ENCODE results near the gene RTL10.

Gene RTL10

GRCh38 chr22:19875061-19875530 lies 20.4 kb upstream of the RTL10 start (continued):
- TF ChIP-seq PRDM10 (tag by site-specific recombination; IDR thresholded peaks at IDR 0.05) (no peak), ZNF433 (tag by site-specific recombination; IDR thresholded peaks at IDR 0.05; ENCODE audit: low read depth) (no peak), ZNF416 (tag by site-specific recombination; IDR thresholded peaks at IDR 0.05) (no peak), ZNF654 (tag by site-specific recombination; IDR thresholded peaks at IDR 0.05; ENCODE audit: low read depth) (no peak), ZNF600 (tag by site-specific recombination; IDR thresholded peaks at IDR 0.05) (peak; percentile 59; the same call in 1 of the 2 replicates), ZNF335 (tag by site-specific recombination; conservative IDR thresholded peaks at IDR 0.05) (peak; percentile 36), ZNF544 (tag by site-specific recombination; IDR thresholded peaks at IDR 0.05) (no peak), OSR2 (tag by site-specific recombination; IDR thresholded peaks at IDR 0.05) (no peak), ZNF513 (tag by site-specific recombination; IDR thresholded peaks at IDR 0.05) (no peak)

- H3K4me1 ChIP-seq (ENCODE audit: control insufficient read depth, insufficient read depth, low read length), result peaks cover 21% of the 10 kb centered on the region
- H3K36me3 ChIP-seq (ENCODE audit: control insufficient read depth in 2 of 2, insufficient read depth in 1 of 2, low read length in 2 of 2), result no peaks in the 10 kb centered on the region
- no peak overlapping the region for H3K4me3 ChIP-seq (ENCODE audit: low read depth, low read length)
- CTCF ChIA-PET, result interaction anchor here (0.9 to 1.2 kb wide), 2 partner anchors 35 to 144 kb away, joined by 3 to 6 read pairs; no protein-coding TSS in a partner anchor
- POLR2A ChIA-PET, result interaction anchor here (0.8 to 1.2 kb wide), 3 partner anchors 9 to 20 kb away, joined by 3 to 5 read pairs (median 4); partner anchors contain the start of genes GNB1L and RTL10
- H3K27ac ChIP-seq (ENCODE audit: extremely low read depth, low read depth, low read length), result peak overlapping the region; percentile 58; the same call in 1 of the 2 replicates
- no peaks in the 10 kb centered on the region for H3K9me3 ChIP-seq (ENCODE audit: control insufficient read depth, insufficient read depth, low read depth, low read length)
- TF ChIP-seq HOXC10 (CRISPR knock-in tag; IDR thresholded peaks at IDR 0.05) (no peak), ZNF548 (tag by site-specific recombination; IDR thresholded peaks at IDR 0.05) (no peak), ZFHX2 (tag by site-specific recombination; conservative IDR thresholded peaks at IDR 0.05) (peak; percentile 99), ZBTB20 (tag by site-specific recombination; IDR thresholded peaks at IDR 0.05) (peak; percentile 71), ZNF426 (tag by site-specific recombination; IDR thresholded peaks at IDR 0.05) (no peak), ZNF112 (tag by site-specific recombination; IDR thresholded peaks at IDR 0.05) (no peak), ZNF521 (tag by site-specific recombination; IDR thresholded peaks at IDR 0.05) (no peak), GLIS1 (tag by site-specific recombination; IDR thresholded peaks at IDR 0.05) (peak; percentile 99), OSR2 (tag by site-specific recombination; IDR thresholded peaks at IDR 0.05) (peak; percentile 50; the same call in 1 of the 2 replicates), ZNF571 (tag by site-specific recombination; IDR thresholded peaks at IDR 0.05) (no peak), ZNF133 (tag by site-specific recombination; IDR thresholded peaks at IDR 0.05) (no peak), ZNF202 (tag by site-specific recombination; IDR thresholded peaks at IDR 0.05; ENCODE audit: borderline replicate concordance) (no peak), ZNF629 (tag by site-specific recombination; IDR thresholded peaks at IDR 0.05) (no peak), ZBTB6 (tag by site-specific recombination; IDR thresholded peaks at IDR 0.05) (peak; percentile 22; the same call in 1 of the 2 replicates), ZNF398 (tag by site-specific recombination; IDR thresholded peaks at IDR 0.05) (0 out of 2 replicates have a peak, but pooled peaks have one; percentile 11), ZNF175 (tag by site-specific recombination; IDR thresholded peaks at IDR 0.05) (no peak), SCRT2 (tag by site-specific recombination; IDR thresholded peaks at IDR 0.05) (peak; percentile 88), SCRT1 (tag by site-specific recombination; IDR thresholded peaks at IDR 0.05; ENCODE audit: borderline replicate concordance) (peak; percentile 44; the same call in 1 of the 2 replicates), ZNF311 (tag by site-specific recombination; IDR thresholded peaks at IDR 0.05; ENCODE audit: borderline replicate concordance) (no peak)
These were observed 19.8 kb upstream of the RTL10 start for GRCh38 chr22:19874307-19875060.
